Measurements from ENCODE around the gene SDCBP2.

Gene SDCBP2

DNA sequence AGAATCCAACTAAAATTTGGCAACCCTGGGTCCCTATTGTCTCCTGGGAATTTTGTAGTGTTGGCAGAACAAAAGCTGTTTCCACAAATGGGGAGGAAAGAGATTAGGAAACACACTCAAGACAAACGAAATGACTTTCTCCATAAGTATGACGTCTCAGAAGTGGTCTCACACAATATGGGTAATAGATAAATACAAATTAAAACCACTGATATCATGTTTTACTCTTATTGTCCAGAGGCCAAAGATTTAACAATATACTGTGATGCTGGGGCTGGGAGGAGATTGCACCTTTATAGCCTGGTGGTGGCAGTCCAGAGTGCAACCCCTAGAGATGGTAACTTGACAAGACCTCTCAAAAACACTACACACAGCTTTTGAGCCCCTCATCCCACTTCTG, 45.3 kb upstream of the SDCBP2 start:
- H3K27ac ChIP-seq = peak overlapping the region; percentile 80
- TF ChIP-seq, protein P1, sequence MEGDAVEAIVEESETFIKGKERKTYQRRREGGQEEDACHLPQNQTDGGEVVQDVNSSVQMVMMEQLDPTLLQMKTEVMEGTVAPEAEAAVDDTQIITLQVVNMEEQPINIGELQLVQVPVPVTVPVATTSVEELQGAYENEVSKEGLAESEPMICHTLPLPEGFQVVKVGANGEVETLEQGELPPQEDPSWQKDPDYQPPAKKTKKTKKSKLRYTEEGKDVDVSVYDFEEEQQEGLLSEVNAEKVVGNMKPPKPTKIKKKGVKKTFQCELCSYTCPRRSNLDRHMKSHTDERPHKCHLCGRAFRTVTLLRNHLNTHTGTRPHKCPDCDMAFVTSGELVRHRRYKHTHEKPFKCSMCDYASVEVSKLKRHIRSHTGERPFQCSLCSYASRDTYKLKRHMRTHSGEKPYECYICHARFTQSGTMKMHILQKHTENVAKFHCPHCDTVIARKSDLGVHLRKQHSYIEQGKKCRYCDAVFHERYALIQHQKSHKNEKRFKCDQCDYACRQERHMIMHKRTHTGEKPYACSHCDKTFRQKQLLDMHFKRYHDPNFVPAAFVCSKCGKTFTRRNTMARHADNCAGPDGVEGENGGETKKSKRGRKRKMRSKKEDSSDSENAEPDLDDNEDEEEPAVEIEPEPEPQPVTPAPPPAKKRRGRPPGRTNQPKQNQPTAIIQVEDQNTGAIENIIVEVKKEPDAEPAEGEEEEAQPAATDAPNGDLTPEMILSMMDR (conservative IDR thresholded peaks at IDR 0.05) = no peak; the same call in 1 of the 2 replicates

DNA sequence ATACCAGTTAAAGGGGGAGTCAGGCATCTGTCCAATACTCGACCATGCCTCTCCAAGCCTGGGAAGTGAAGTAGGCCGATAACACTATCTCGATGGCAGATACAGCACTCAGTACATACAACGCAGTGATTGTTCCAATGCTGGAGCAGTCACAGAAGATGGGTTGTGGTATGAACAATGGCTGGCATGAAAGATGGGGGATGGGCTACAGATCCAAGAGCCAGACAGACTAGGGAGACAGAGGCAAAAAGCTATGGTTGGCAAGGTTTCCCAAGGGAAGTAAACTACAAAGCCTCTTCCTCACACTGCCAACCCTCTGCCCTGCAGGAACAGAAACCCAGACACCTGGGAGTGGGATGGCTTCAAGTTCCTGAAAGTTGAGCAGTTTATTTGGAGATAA, 44.7 kb upstream of the SDCBP2 start:
- H3K27ac ChIP-seq = peak overlapping the region; percentile 80

DNA sequence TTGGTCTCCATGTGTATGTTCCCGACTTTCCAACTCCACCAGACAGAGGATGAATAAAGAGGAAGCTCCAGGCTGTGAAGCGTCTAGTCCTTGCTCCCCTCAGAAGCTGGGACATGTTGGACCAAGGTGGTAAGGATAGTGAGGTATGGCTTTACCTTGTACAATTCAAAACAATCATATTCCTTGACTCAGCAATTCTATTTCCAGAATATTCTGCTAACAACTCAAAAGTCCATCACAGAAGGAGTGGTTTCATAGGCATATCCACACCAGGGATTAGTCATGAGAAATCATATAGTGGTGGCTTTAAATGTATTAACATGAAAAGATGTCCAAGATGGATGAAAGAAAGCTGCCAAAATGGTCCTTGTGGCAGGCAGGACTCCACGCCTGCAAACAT, 44.1 kb upstream of the SDCBP2 start:
- TF ChIP-seq, protein P1 (conservative IDR thresholded peaks at IDR 0.05) = no peak
- H3K27ac ChIP-seq = peak overlapping the region; percentile 80

More for the DNA sequence above, 44.7 kb upstream of the SDCBP2 start:
- TF ChIP-seq, protein P1 (conservative IDR thresholded peaks at IDR 0.05) = no peak

DNA sequence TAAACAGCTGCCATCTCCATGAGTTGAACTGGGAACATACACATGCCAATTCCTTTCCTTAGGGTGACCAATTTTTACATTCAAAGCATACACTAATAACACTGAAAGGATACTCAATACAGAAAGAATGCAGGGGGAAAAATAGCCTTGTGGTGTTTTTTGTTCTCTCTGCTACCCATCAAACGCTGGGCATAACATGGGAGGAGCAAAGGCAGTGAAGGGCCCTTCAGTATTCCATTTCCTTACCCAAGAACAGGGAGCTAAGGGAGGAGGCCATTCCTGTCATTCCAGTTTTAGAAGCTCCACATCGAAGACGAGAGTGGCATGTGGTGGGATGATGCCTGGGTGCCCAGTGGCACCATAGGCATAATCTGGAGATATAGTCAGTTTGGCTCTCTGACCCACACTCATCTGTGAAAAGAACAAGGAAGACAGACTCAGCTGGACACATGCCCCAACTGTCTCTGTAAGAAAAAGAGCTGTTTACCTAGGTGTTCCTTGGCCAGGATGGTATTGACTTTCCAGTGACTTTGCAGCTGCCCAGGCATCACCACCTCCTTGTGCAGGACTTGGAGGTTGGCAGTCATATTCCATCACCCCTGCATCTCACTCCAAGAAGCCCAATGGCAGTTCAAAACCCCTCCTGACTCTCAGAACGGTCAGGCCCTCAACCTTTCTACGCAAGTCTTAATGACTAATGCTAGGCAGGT, 43.0 kb upstream of the SDCBP2 start:
- TF ChIP-seq, protein P1 (conservative IDR thresholded peaks at IDR 0.05) = no peak
- peak overlapping the region; percentile 80 for H3K27ac ChIP-seq

DNA sequence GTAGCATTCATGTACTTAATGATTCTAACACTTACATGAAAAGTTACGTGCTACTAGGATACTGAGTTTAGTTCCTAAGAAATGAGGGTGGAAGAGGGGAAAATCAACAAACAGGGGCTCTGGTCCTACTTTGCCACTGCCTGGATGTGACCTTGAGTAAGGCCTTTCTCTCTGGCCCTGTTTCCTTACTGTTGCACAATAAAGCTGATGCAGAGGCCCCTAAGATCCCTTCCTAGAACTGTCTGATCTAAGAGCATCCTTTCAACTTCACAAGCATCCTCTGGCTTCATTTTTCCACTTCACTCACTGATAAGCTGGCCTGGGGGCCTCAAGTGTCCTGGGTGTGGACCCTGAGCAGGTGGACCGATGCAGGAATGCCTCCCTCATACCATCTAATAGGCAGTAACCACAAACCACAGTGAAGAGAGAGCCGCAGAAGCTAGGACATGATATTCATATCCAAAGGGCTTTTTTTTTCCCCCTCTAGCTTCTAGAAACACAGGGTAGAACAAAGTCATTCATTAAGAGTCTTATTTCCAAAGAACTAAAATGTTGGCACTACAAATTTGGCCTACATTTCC, 42.4 kb upstream of the SDCBP2 start:
- TF ChIP-seq, protein P1 (conservative IDR thresholded peaks at IDR 0.05) = no peak
- peak overlapping the region; percentile 80 for H3K27ac ChIP-seq

DNA sequence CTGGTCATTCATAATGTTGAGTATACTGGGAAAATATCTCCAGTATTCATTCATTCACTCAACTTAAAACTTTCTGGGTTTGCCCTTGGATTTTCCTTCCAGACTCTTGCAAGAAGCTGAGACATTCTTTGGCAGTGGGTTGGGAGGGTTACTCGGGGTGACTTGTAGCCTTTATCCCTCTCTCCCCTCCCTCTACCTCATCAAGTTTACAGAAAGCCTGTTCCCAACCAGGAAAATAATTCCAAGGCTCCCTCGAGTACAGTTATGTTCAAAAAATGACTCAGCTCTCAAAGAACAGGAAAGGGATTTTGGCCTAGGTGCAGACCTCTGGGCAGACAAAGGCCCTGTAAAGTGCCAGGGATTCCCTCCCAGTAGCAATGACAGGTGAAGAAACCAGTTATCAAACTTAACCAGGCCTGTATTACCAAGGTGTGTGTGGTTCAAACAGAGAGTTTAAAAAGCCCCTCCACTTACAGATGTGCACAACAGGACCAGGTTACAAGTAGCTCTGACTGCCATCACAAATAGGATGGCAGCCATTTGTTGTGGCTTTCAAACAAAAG, 41.7 kb upstream of the SDCBP2 start:
- peak overlapping the region; percentile 80 for H3K27ac ChIP-seq
- TF ChIP-seq, protein P1 (conservative IDR thresholded peaks at IDR 0.05) = no peak

DNA sequence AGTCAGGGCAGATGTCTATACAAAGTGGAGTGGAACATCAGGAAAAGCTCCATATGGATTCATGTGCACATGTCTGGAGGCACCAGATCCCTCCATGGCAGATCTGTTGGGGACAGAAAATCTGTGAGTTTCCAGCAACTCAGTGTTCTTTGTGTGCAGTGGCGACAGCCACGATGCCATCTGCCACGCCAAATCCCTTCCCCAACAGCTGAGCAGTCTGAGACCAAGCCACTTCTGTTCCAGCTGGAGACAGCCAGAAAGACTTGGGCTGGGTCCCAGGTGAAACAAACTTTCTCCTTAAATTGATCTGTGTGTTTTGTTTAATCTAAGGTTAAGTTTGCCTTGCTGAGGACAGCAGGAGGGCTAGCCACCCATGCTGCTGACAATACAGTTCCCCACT, 41.0 kb upstream of the SDCBP2 start:
- peak overlapping the region; percentile 80 for H3K27ac ChIP-seq
- TF ChIP-seq, protein P1 (conservative IDR thresholded peaks at IDR 0.05) = no peak
